Smooth muscle cell (in vitro differentiated cells): ENCODE results near the gene INPPL1. TPM values are rescaled to one million over a fixed set of nuclear protein-coding genes. Genes with fewer than 3 reads are reported as not detected.

Experiments
- DNase-seq: peaks from one replicate; lab custom pipeline; 2025; ENCODE audit not compliant: unreplicated experiment; lab: John Stamatoyannopoulos, UW
- H2AFZ ChIP-seq: fragments of 200-600 bp; sonication (generic); 2 replicates; pipeline ENCODE4 v1.6.0; 2016; ENCODE audit warnings: antibody characterized with exemption, low read depth, mild to moderate bottlenecking
- H3F3A ChIP-seq: fragments of 200-600 bp; sonication (generic); 2 replicates; pipeline ENCODE4 v1.6.0; 2017; ENCODE audit warnings: antibody characterized with exemption, low read depth
- H3K27ac ChIP-seq: fragments of 200-600 bp; sonication (generic); 2 replicates; pipeline ENCODE4 v1.5.1; 2016; ENCODE audit warnings: low read depth, mild to moderate bottlenecking
- H3K27me3 ChIP-seq: fragments of 200-600 bp; sonication (generic); 2 replicates; pipeline ENCODE4 v1.6.1; 2016; ENCODE audit warnings: low read depth, mild to moderate bottlenecking
- H3K36me3 ChIP-seq: fragments of 200-600 bp; sonication (generic); 2 replicates; pipeline ENCODE4 v1.5.1; 2016; ENCODE audit warnings: low read depth
- H3K4me1 ChIP-seq: fragments of 200-600 bp; sonication (generic); 2 replicates; pipeline ENCODE4 v1.5.1; 2016; ENCODE audit warnings: low read depth
- H3K4me2 ChIP-seq: fragments of 200-600 bp; sonication (generic); 2 replicates; pipeline ENCODE4 v1.6.0; 2016; ENCODE audit warnings: mild to moderate bottlenecking
- H3K4me3 ChIP-seq: fragments of 200-600 bp; sonication (generic); 2 replicates; pipeline ENCODE4 v1.5.1; 2016; ENCODE audit warnings: mild to moderate bottlenecking
- H3K79me2 ChIP-seq: fragments of 200-600 bp; sonication (generic); 2 replicates; pipeline ENCODE4 v1.6.0; 2016; ENCODE audit warnings: low read depth, mild to moderate bottlenecking
- H3K9ac ChIP-seq: fragments of 200-600 bp; sonication (generic); 2 replicates; pipeline ENCODE4 v1.6.0; 2016; ENCODE audit warnings: low read depth
- H3K9me3 ChIP-seq: fragments of 200-600 bp; sonication (generic); replicated peaks from 2 replicates; pipeline ENCODE4 v1.5.1; 2016; ENCODE audit warnings: low read depth
- H4K20me1 ChIP-seq: fragments of 200-600 bp; sonication (generic); 2 replicates; pipeline ENCODE4 v1.6.0; 2016; ENCODE audit warnings: low read depth
- WGBS: methylation state at CpG from one replicate; pipeline ENCODE4 v1.1.7; 2016; ENCODE audit warnings: low lambda C conversion rate; 5-methylcytosine and 5-hydroxymethylcytosine counted together
- polyA plus RNA-seq: library from polyadenylated mRNA; unstranded; fragments of >200 nt; fragmentation: Nextera tagmentation; extraction: Ambion mirVana; gene quantifications from 2 replicates; pipeline ENCODE4 v1.2.1, GENCODE V29; 2016
- total RNA-seq: library from RNA; depleted of rRNA; stranded (reverse); fragments of >200 nt; gene quantifications from 2 replicates; pipeline ENCODE4 v1.2.3, GENCODE V29; 2014
- TF ChIP-seq, protein P1 (sequence below): fragments of 200-600 bp; sonication (generic); IDR thresholded peaks from 2 replicates; pipeline ENCODE4 v1.5.1; 2017; ENCODE audit warnings: borderline replicate concordance, mild to moderate bottlenecking, antibody characterized with exemption; ENCODE audit not compliant: insufficient read depth, poor library complexity, severe bottlenecking

INPPL1 gene
- total and polyA plus RNA-seq, 2 experiments from 2014 or later: 71.6 to 95.6 TPM

DNA sequence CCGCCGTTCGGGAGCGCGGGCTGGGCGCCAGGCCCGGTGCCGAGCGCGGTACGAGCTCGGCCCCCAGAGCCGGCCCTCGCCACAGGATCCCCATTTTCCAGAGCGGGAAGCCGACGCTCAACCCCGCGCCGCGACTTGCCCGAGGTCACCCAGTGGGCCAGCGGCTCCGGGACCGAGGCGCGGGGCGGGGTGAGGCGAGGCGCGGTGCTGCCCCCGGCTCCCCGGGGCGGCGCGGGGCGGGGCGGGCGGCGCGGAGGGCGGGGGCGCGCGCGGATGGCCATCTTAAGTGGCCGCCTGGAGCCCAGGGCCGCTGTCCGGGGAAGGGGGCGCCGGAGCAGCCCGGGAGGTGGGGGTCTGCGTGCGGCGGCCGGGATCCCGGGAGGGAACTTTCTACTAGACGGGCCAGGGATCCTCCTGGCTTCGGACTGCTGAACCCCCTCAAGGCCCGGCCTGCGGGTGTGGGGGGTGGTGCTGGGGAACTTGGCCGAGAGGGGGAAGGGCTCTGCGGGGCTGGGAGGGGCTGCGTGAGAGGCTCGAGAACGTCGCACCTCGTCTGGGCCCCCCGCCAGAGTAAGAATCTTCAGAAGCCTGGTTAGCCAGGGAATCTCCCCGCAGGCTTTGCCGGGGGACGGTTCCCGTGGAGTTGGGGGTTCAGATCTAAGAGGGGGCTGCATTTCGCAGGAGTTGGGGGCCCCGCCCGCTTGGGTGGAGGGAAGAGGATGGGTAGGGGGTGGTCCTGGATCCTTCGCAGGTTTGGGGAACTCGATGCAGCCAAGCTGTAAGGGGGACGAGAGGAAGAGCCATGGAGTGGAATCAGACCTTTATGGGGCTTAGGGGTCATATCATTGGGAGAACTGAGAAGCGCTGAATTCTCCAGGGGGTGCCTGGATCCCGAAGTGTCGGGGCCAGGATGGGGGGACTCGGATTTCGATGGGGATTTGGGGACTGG is 678 bp upstream of the INPPL1 start:
- H3K4me2 ChIP-seq: peak overlapping the region; percentile 98
- no peaks in the 10 kb centered on the region for H3K4me1 ChIP-seq
- H3K36me3 ChIP-seq: no peaks in the 10 kb centered on the region
- peak overlapping the region; percentile 76 for H3K9ac ChIP-seq
- peak; percentile 68 for DNase-seq
- no peaks in the 10 kb centered on the region for H3K27me3 ChIP-seq
- no peaks in the 10 kb centered on the region for H3F3A ChIP-seq
- H2AFZ ChIP-seq: peak overlapping the region; percentile 70
- peaks cover 36% of the 10 kb centered on the region for H3K79me2 ChIP-seq
- under 1% methylated on average over 68 of the region's 84 CpGs for WGBS
- H3K4me3 ChIP-seq: peak overlapping the region; percentile 84
- H3K27ac ChIP-seq: peak overlapping the region; percentile 80
- TF ChIP-seq, protein P1, sequence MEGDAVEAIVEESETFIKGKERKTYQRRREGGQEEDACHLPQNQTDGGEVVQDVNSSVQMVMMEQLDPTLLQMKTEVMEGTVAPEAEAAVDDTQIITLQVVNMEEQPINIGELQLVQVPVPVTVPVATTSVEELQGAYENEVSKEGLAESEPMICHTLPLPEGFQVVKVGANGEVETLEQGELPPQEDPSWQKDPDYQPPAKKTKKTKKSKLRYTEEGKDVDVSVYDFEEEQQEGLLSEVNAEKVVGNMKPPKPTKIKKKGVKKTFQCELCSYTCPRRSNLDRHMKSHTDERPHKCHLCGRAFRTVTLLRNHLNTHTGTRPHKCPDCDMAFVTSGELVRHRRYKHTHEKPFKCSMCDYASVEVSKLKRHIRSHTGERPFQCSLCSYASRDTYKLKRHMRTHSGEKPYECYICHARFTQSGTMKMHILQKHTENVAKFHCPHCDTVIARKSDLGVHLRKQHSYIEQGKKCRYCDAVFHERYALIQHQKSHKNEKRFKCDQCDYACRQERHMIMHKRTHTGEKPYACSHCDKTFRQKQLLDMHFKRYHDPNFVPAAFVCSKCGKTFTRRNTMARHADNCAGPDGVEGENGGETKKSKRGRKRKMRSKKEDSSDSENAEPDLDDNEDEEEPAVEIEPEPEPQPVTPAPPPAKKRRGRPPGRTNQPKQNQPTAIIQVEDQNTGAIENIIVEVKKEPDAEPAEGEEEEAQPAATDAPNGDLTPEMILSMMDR: no peak
- H3K9me3 ChIP-seq: no peaks in the 10 kb centered on the region
- peaks cover 39% of the 10 kb centered on the region for H4K20me1 ChIP-seq

DNA sequence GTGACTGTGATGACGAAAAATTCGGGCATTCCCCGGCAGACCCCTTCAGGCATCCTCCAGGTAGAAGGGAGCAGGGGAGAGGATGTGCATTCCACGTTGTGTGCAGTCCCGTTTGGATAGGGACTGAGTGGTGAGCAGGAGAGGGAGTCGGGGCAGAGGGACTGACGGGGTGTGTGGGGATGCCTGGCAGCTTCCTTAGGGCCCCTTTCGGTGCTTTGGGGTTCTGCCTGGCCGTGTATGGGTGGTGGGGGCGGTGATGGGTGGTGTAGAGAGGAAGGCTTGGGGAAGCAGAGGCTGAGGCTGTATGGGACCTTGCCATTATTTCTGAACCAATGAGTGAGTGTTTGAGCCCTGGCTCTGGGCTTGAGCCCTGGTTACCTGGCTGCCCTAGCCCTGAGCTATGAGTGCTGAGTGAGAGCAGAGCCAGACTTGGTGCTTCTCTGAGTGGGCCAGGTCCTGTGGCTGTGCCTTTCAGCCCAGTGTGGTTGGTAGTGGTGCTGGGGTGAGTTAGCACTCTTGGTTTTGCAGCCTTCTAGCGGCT is 914 bp downstream of the INPPL1 start:
- Histone ChIP-seq H4K20me1 (peaks cover 55% of the 10 kb centered on the region), H3K9ac (peak overlapping the region; percentile 73), H3F3A (no peaks in the 10 kb centered on the region), H3K4me1 (no peaks in the 10 kb centered on the region), H3K4me2 (peak overlapping the region; percentile 98), H3K36me3 (no peaks in the 10 kb centered on the region), H3K27me3 (no peaks in the 10 kb centered on the region), H2AFZ (no peak overlapping the region), H3K9me3 (no peaks in the 10 kb centered on the region), H3K27ac (no peak overlapping the region), H3K4me3 (peak overlapping the region; percentile 84), H3K79me2 (peaks cover 36% of the 10 kb centered on the region)
- no peak for DNase-seq
- TF ChIP-seq, protein P1: no peak
- WGBS: 14% methylated on average over 11 of the region's 11 CpGs

DNA sequence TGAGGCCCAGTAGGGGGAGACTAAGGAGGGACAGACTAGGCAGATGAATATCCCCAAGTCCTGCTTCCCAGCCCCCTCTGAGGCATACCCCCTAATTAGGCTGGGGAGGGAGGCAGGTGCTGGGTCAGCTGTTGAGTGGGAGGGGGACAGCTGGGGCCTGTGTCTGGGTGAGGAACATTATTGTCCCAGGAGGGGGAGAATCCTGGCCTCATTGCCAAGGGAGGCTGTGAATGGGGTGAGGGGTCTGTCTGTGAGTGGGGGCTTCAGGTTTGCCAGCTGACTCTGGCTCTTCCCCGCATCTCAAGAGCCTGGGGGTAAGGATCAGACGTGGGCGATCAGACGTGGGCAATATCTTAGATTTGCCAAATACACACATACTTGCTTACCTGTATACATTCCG is 2.1 kb downstream of the INPPL1 start:
- H3F3A ChIP-seq: no peaks in the 10 kb centered on the region
- no peaks in the 10 kb centered on the region for H3K9me3 ChIP-seq
- no peak overlapping the region for H3K4me2 ChIP-seq
- H2AFZ ChIP-seq: no peak overlapping the region
- WGBS: 94% methylated on average over 5 of the region's 5 CpGs
- TF ChIP-seq, protein P1: no peak
- no peak overlapping the region for H3K9ac ChIP-seq
- no peaks in the 10 kb centered on the region for H3K36me3 ChIP-seq
- no peak overlapping the region for H3K4me3 ChIP-seq
- DNase-seq: no peak
- H3K27ac ChIP-seq: no peak overlapping the region
- H3K79me2 ChIP-seq: peaks cover 36% of the 10 kb centered on the region
- no peaks in the 10 kb centered on the region for H3K4me1 ChIP-seq
- H3K27me3 ChIP-seq: no peaks in the 10 kb centered on the region
- peaks cover 67% of the 10 kb centered on the region for H4K20me1 ChIP-seq
